T47D (cell line): ENCODE results near the gene ITGB3.

Experiments used
- DNase-seq, 2 experiments: peaks; one replicate each; pipeline versions ENCODE4 v3.0.0 to v3.0.0-alpha.2; 2011 to 2012; ENCODE audit warnings: low read depth in 1 of 2, low spot score in 1 of 2
- JUND ChIP-seq: IDR thresholded peaks from 2 replicates; pipeline ENCODE4 v1.6.1; 2012; ENCODE audit warnings: low read depth
- in situ Hi-C: cut with HindIII; loops from 2 replicates; pipeline ENCODE4 v1.10.0; 2016; ENCODE audit warnings: low sequenced_read_pairs, low pct_unique_long_range_greater_than_20kb

Gene ITGB3

GRCh38 chr17:47253541-47254402, at the start of gene ITGB3:
ITGB3 (plus strand) TSS chr17:47253827; CDS start chr17:47253862, 35 bp downstream.
- in situ Hi-C loops, result no loop called here
- TF ChIP-seq JUND, result no peak
- DNase-seq, result peak; percentile 72

GRCh38 chr17:47203984-47204721, 49.5 kb upstream of the ITGB3 start:
- in situ Hi-C loops, result no loop called here
- TF ChIP-seq JUND, result no peak
- DNase-seq, result no peak

- in situ Hi-C loops, result no loop called here
- no peak for DNase-seq
- no peak for TF ChIP-seq JUND
These were observed 48.8 kb upstream of the ITGB3 start for GRCh38 chr17:47204722-47205418.

- TF ChIP-seq JUND, result no peak
- peak in 1 of 2 experiments; percentile 88 for DNase-seq
- in situ Hi-C loops, result no loop called here
These were observed 48.1 kb upstream of the ITGB3 start for GRCh38 chr17:47205419-47205963.

GRCh38 chr17:47207143-47208067, 46.2 kb upstream of the ITGB3 start:
- TF ChIP-seq JUND, result no peak
- no peak for DNase-seq
- in situ Hi-C loops, result no loop called here

- in situ Hi-C loops, result no loop called here
- no peak for DNase-seq
- TF ChIP-seq JUND, result no peak
These were observed 44.7 kb upstream of the ITGB3 start, which contains the start of gene MYL4 for GRCh38 chr17:47208744-47209488. MYL4 (plus strand) TSS chr17:47209348; CDS start chr17:47209423, 75 bp downstream.

- TF ChIP-seq JUND, result no peak
- DNase-seq, result no peak
- in situ Hi-C loops, result no loop called here
These were observed 44.1 kb upstream of the ITGB3 start for GRCh38 chr17:47209499-47209898.

- no peak for TF ChIP-seq JUND
- DNase-seq, result no peak
- in situ Hi-C loops, result no loop called here
These were observed 43.5 kb upstream of the ITGB3 start for GRCh38 chr17:47210105-47210504.

- in situ Hi-C loops, result no loop called here
- TF ChIP-seq JUND, result no peak
- DNase-seq, result no peak
These were observed 42.8 kb upstream of the ITGB3 start for GRCh38 chr17:47210779-47211178.

- no peak for TF ChIP-seq JUND
- in situ Hi-C loops, result no loop called here
- DNase-seq, result no peak
These were observed 41.2 kb upstream of the ITGB3 start for GRCh38 chr17:47212458-47212857.

- in situ Hi-C loops, result no loop called here
- DNase-seq, result no peak
- no peak for TF ChIP-seq JUND
These were observed 40.1 kb upstream of the ITGB3 start for GRCh38 chr17:47213540-47213939.
